NCI-H2081 treated with DMSO at 0.1 percent for 48 hours (cell line): Measurements from ENCODE around the gene SETD3.
"Not testable (repeated sequence)": the region's sequence is repeated elsewhere in the genome, so short reads cannot be mapped to it uniquely, and the experiment has no call there.

ENCODE experiments used
- DNase-seq: peaks from one replicate; lab custom pipeline; 2025; lab: John Stamatoyannopoulos, UW

The SETD3 gene

GRCh38 chr14:99360774-99361595 lies 119.7 kb downstream of the SETD3 start:
- DNase-seq, result no peak

- DNase-seq, result no peak
Observed at GRCh38 chr14:99359906-99360305, 120.8 kb downstream of the SETD3 start.

- DNase-seq, result no peak
Observed at GRCh38 chr14:99357916-99358390, 122.7 kb downstream of the SETD3 start.

- no peak for DNase-seq
Observed at GRCh38 chr14:99357151-99357915, 123.3 kb downstream of the SETD3 start.

GRCh38 chr14:99356031-99356608 lies 124.5 kb downstream of the SETD3 start:
- DNase-seq, result no peak

- DNase-seq, result no peak
Observed at GRCh38 chr14:99354166-99354875, 126.3 kb downstream of the SETD3 start.

GRCh38 chr14:99352688-99353280 lies 127.9 kb downstream of the SETD3 start:
- no peak for DNase-seq

- DNase-seq, result no peak
Observed at GRCh38 chr14:99351166-99352007, 129.3 kb downstream of the SETD3 start.

- DNase-seq, result no peak
Observed at GRCh38 chr14:99350751-99351150, 129.9 kb downstream of the SETD3 start.

- DNase-seq, result no peak
Observed at GRCh38 chr14:99349721-99350495, 130.8 kb downstream of the SETD3 start.

GRCh38 chr14:99348816-99349614 lies 131.6 kb downstream of the SETD3 start:
- DNase-seq, result no peak

- DNase-seq, result not testable (repeated sequence)
Observed at GRCh38 chr14:99348231-99348630, 132.4 kb downstream of the SETD3 start.
